Measurements from ENCODE around the gene DUSP2. TPM values are rescaled to one million over a fixed set of nuclear protein-coding genes. Genes with fewer than 3 reads are reported as not detected.

The DUSP2 gene
- total RNA-seq, result 1.3 TPM
- long read RNA-seq, transcript DUSP2-201 (4 exons, 1,688 nt), result major isoform, 6 of 6 reads
- long read RNA-seq, partial matches to known transcripts, result 0 of 6 reads
- long read RNA-seq, other reads (novel, unspliced or antisense), result 0 of 6 reads

- peak; percentile 88 for DNase-seq (ENCODE audit: low spot score)
- intact Hi-C loops (cut with DNase I), result loop anchor here (2.0 to 5.0 kb wide), 2 partner anchors 64 to 122 kb away; partner anchors contain the start of genes CIAO1, STARD7 and TMEM127
These were observed at the start of gene DUSP2 for GRCh38 chr2:96145036-96145847. DUSP2 (minus strand) TSS chr2:96145440; CDS start chr2:96145354, 86 bp downstream.

- intact Hi-C loops (cut with DNase I), result no loop called here
- DNase-seq (ENCODE audit: low spot score), result no peak
These were observed 46.9 kb upstream of the DUSP2 start for GRCh38 chr2:96191937-96192670.

- intact Hi-C loops (cut with DNase I), result no loop called here
- DNase-seq (ENCODE audit: low spot score), result no peak
These were observed 43.7 kb upstream of the DUSP2 start for GRCh38 chr2:96188821-96189526.

GRCh38 chr2:96186562-96186961, 41.3 kb upstream of the DUSP2 start:
- intact Hi-C loops (cut with DNase I), result no loop called here

GRCh38 chr2:96185516-96185915, 40.3 kb upstream of the DUSP2 start:
- no peak for DNase-seq (ENCODE audit: low spot score)
- intact Hi-C loops (cut with DNase I), result no loop called here

More at GRCh38 chr2:96186562-96186961, 41.3 kb upstream of the DUSP2 start:
- DNase-seq (ENCODE audit: low spot score), result no peak

- no peak for DNase-seq (ENCODE audit: low spot score)
- intact Hi-C loops (cut with DNase I), result no loop called here
These were observed 39.7 kb upstream of the DUSP2 start for GRCh38 chr2:96184989-96185388.

GRCh38 chr2:96184188-96184587, 38.9 kb upstream of the DUSP2 start:
- intact Hi-C loops (cut with DNase I), result no loop called here
- no peak for DNase-seq (ENCODE audit: low spot score)

GRCh38 chr2:96181529-96181928, 36.3 kb upstream of the DUSP2 start:
- intact Hi-C loops (cut with DNase I), result no loop called here
- DNase-seq (ENCODE audit: low spot score), result no peak

- no peak for DNase-seq (ENCODE audit: low spot score)
- intact Hi-C loops (cut with DNase I), result no loop called here
These were observed 35.3 kb upstream of the DUSP2 start for GRCh38 chr2:96180521-96180920.

- DNase-seq (ENCODE audit: low spot score), result no peak
- intact Hi-C loops (cut with DNase I), result no loop called here
These were observed 34.8 kb upstream of the DUSP2 start for GRCh38 chr2:96180002-96180401.

GRCh38 chr2:96176661-96177060, 31.4 kb upstream of the DUSP2 start:
- no peak for DNase-seq (ENCODE audit: low spot score)
- intact Hi-C loops (cut with DNase I), result no loop called here

- DNase-seq (ENCODE audit: low spot score), result no peak
- intact Hi-C loops (cut with DNase I), result no loop called here
These were observed 30.7 kb upstream of the DUSP2 start for GRCh38 chr2:96175951-96176350.

- DNase-seq (ENCODE audit: low spot score), result peak; percentile 85
- intact Hi-C loops (cut with DNase I), result loop anchor here (5.0 kb wide), 1 partner anchor 37 kb away; the partner anchor contains the start of gene ASTL
These were observed 29.3 kb upstream of the DUSP2 start for GRCh38 chr2:96174251-96175144.

- intact Hi-C loops (cut with DNase I), result loop anchor here (5.0 kb wide), 1 partner anchor 35 kb away; the partner anchor contains the start of gene ASTL
- DNase-seq (ENCODE audit: low spot score), result no peak
These were observed 26.6 kb upstream of the DUSP2 start for GRCh38 chr2:96171831-96172230.

- intact Hi-C loops (cut with DNase I), result loop anchor here (5.0 kb wide), 1 partner anchor 33 kb away; the partner anchor contains the start of gene ASTL
- no peak for DNase-seq (ENCODE audit: low spot score)
These were observed 25.4 kb upstream of the DUSP2 start for GRCh38 chr2:96170626-96171025.

GRCh38 chr2:96169868-96170507, 24.7 kb upstream of the DUSP2 start:
- intact Hi-C loops (cut with DNase I), result loop anchor here (5.0 kb wide), 1 partner anchor 33 kb away; the partner anchor contains the start of gene ASTL
- no peak for DNase-seq (ENCODE audit: low spot score)

GRCh38 chr2:96167407-96168013, 22.3 kb upstream of the DUSP2 start:
- intact Hi-C loops (cut with DNase I), result no loop called here
- no peak for DNase-seq (ENCODE audit: low spot score)

Data from cardiac septum (tissue), 1 donor.